Stimulated activated naive CD8-positive, alpha-beta T cell treated with anti-CD3 and anti-CD28 coated beads, Interleukin-15, amount 100 ng/mL, for 72 hours (primary cell): ENCODE results near the gene EIF1.
A peak's percentile ranks its signal among the peaks of the same experiment; 100 is the strongest.

Source experiments
- ATAC-seq: fragments of 150-1000 bp; cut with Tn5 transposase; 2 replicates; pipeline ENCODE4 v1.10.0; 2021; ENCODE audit warnings: mild to moderate bottlenecking, moderate library complexity
- DNase-seq, 2 donors: peaks; one replicate each; pipeline ENCODE4 v3.0.0; 2021 to 2022
- H3K27ac Mint-ChIP-seq, 2 donors: one replicate each; pipeline ENCODE4 v1.8.0; 2022; ENCODE audit warnings: mild to moderate bottlenecking in 2 of 2, mixed read lengths in 2 of 2, moderate library complexity in 2 of 2
- H3K27me3 Mint-ChIP-seq: one replicate; pipeline ENCODE4 v1.8.0; 2022; ENCODE audit warnings: mixed read lengths
- H3K4me1 Mint-ChIP-seq: one replicate; pipeline ENCODE4 v1.8.0; 2022; ENCODE audit warnings: mild to moderate bottlenecking, mixed read lengths
- H3K4me3 Mint-ChIP-seq, 2 donors: one replicate each; pipeline ENCODE4 v1.8.0; 2022; ENCODE audit warnings: mild to moderate bottlenecking in 2 of 2, mixed read lengths in 2 of 2, moderate library complexity in 1 of 2
- H3K9me3 Mint-ChIP-seq, 2 donors: one replicate each; pipeline ENCODE4 v1.8.0; 2022; ENCODE audit warnings: mixed read lengths in 2 of 2

EIF1 gene

GRCh38 chr17:41702712-41703111, 14.0 kb downstream of the EIF1 start:
- no peak overlapping the region for H3K4me3 Mint-ChIP-seq
- no peak for DNase-seq
- peaks cover 10% of the 10 kb centered on the region for H3K27me3 Mint-ChIP-seq
- no peaks in the 10 kb centered on the region for H3K4me1 Mint-ChIP-seq
- ATAC-seq: no peak
- no peaks in the 10 kb centered on the region for H3K9me3 Mint-ChIP-seq
- H3K27ac Mint-ChIP-seq: no peak overlapping the region

GRCh38 chr17:41705271-41705991, 16.7 kb downstream of the EIF1 start:
- no peak for ATAC-seq
- Mint-ChIP-seq H3K27ac (peak overlapping the region in 1 of 2 donors; percentile 49), H3K9me3 (no peaks in the 10 kb centered on the region), H3K27me3 (peaks cover 16% of the 10 kb centered on the region), H3K4me3 (no peak overlapping the region), H3K4me1 (peaks cover 2% of the 10 kb centered on the region)
- no peak for DNase-seq

GRCh38 chr17:41707803-41708669, 19.4 kb downstream of the EIF1 start:
- ATAC-seq (no peak), DNase-seq (no peak)
- peaks cover 8% of the 10 kb centered on the region for H3K4me1 Mint-ChIP-seq
- H3K9me3 Mint-ChIP-seq: no peaks in the 10 kb centered on the region
- no peak overlapping the region for H3K4me3 Mint-ChIP-seq
- no peak overlapping the region for H3K27ac Mint-ChIP-seq
- H3K27me3 Mint-ChIP-seq: peaks cover 16% of the 10 kb centered on the region

GRCh38 chr17:41710472-41711090, 21.9 kb downstream of the EIF1 start:
- Mint-ChIP-seq H3K27ac (no peak overlapping the region), H3K4me1 (peaks cover 8% of the 10 kb centered on the region)
- ATAC-seq: no peak

GRCh38 chr17:41711669-41712400, 23.1 kb downstream of the EIF1 start, which contains the start of gene GAST:
Gene GAST (plus strand): TSS chr17:41712331. CDS start chr17:41715437, 3,106 bp downstream.
- H3K9me3 Mint-ChIP-seq: no peaks in the 10 kb centered on the region
- no peak for ATAC-seq
- no peak for DNase-seq
- H3K4me3 Mint-ChIP-seq: no peak within 1 kb of the TSS
- H3K4me1 Mint-ChIP-seq: peaks cover 8% of the 10 kb centered on the region
- H3K27ac Mint-ChIP-seq: no peak within 1 kb of the TSS
- H3K27me3 Mint-ChIP-seq: peaks cover 14% of the 10 kb centered on the region

More at GRCh38 chr17:41710472-41711090, 21.9 kb downstream of the EIF1 start:
- Mint-ChIP-seq H3K27me3 (peaks cover 16% of the 10 kb centered on the region), H3K4me3 (no peak overlapping the region), H3K9me3 (no peaks in the 10 kb centered on the region)
- no peak for DNase-seq

DNA sequence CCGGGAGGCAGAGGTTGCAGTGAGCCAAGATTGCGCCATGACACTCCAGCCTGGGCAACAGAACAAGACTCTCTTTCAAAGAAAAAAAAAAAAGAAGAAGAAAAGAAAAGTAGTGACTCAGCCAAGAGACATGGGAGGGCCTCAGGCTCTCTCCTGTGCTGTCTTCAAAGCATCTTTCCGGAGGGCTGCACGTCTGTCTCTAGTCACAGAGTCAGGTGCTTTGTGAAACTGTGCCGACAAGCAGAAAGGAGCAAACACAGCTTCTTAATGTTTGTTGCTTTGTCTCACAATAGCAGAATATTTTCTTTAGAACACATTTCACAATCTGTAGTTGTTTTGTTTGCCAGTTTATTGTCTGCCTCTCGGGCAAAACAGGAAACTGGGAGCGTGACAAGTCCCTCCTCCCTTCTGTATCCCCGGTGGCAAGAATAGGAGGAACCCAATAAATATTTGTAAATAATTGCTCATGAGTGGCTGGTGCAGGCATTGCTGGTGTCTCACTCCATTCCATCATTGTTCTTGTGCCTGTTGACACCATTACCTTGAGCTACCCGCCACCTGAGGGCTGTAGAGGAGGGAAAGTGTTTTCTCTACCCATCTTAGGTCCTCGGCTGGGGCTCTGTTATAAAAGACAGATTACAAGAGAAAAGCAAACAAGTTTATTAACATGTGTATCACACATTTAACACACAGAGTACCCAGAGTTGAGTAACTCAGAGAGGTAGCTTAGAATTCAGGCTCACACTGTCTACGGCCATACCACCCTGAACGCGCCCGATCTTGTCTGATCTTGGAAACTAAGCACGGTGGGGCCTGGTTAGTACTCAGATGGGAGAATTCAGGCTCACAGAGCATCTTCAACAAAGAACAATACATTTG, 29.0 kb downstream of the EIF1 start:
- peak overlapping the region in 1 of 2 donors; percentile 33 for H3K4me3 Mint-ChIP-seq
- H3K9me3 Mint-ChIP-seq: no peaks in the 10 kb centered on the region
- no peak for ATAC-seq
- no peak for DNase-seq
- H3K4me1 Mint-ChIP-seq: peaks cover 10% of the 10 kb centered on the region
- H3K27me3 Mint-ChIP-seq: peaks cover 6% of the 10 kb centered on the region
- H3K27ac Mint-ChIP-seq: peak overlapping the region in 1 of 2 donors; percentile 22

GRCh38 chr17:41718287-41718645, 29.6 kb downstream of the EIF1 start:
- no peaks in the 10 kb centered on the region for H3K9me3 Mint-ChIP-seq
- H3K4me3 Mint-ChIP-seq: no peak overlapping the region
- ATAC-seq (no peak), DNase-seq (no peak)
- peaks cover 11% of the 10 kb centered on the region for H3K4me1 Mint-ChIP-seq
- peaks cover 11% of the 10 kb centered on the region for H3K27me3 Mint-ChIP-seq
- H3K27ac Mint-ChIP-seq: no peak overlapping the region

DNA sequence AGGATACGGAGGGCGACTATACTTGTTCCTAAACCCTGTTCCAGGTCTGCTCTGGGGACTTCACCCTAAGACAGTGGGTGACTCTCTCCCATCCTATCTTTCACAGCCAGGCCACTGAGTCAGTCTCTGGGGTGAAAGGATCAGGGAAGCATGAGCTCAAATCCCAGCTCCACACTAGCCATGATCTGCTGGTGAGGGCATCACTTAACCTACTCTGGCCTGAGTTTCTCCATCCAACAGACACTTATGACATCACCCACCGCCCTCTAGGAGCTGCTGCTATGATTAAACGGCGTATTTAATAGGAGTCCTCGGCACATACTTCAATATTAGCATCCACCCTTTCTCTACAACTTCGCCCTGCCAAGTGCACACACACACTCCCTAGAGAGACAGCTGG, 33.5 kb downstream of the EIF1 start:
- ATAC-seq (no peak), DNase-seq (no peak)
- peaks cover 29% of the 10 kb centered on the region for H3K27me3 Mint-ChIP-seq
- no peak overlapping the region for H3K4me3 Mint-ChIP-seq
- H3K27ac Mint-ChIP-seq: no peak overlapping the region
- H3K9me3 Mint-ChIP-seq: no peaks in the 10 kb centered on the region
- peaks cover 11% of the 10 kb centered on the region for H3K4me1 Mint-ChIP-seq

DNA sequence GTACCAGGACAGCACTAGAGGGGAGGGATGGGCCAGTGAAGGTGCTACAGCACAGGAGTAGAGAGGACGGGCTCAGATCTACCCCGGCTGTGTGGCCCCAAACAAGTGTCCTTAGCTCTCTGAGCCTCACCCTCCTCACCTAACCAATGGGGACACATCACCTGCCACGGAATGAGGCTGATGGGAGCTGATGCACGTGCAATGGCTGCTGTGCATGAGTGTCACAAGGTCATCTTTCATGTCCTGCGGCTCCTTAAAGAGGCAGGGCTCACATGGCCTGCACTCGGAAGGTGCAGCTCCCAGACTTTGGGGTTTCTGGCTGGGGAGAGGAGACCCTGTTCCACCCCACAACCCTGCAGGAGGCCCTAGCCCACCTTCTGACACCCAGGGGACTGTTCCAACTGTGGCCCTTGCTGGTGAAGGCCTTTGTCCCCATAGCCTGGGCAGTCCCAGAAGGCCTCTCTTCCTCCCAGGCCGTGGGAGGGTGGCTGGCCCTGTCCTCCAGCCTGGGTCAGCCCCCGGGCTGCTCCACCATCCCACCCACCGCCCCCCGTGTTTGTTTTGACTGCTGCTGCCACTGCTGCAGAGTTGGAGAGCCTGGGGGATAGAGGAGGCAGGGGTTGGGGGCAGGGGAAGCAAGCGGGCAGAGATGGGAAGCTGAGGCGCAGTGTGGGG, 35.3 kb downstream of the EIF1 start:
- DNase-seq (no peak), ATAC-seq (no peak)
- Mint-ChIP-seq H3K4me3 (no peak overlapping the region), H3K9me3 (no peaks in the 10 kb centered on the region), H3K4me1 (peaks cover 5% of the 10 kb centered on the region), H3K27me3 (peaks cover 43% of the 10 kb centered on the region), H3K27ac (no peak overlapping the region)

GRCh38 chr17:41724476-41725050, 35.9 kb downstream of the EIF1 start:
- Mint-ChIP-seq H3K4me1 (peaks cover 5% of the 10 kb centered on the region), H3K27me3 (peaks cover 43% of the 10 kb centered on the region), H3K27ac (peak overlapping the region in 1 of 2 donors; percentile 56)

GRCh38 chr17:41725134-41725533, 36.4 kb downstream of the EIF1 start:
- no peak overlapping the region for H3K4me3 Mint-ChIP-seq
- DNase-seq (no peak), ATAC-seq (no peak)
- no peaks in the 10 kb centered on the region for H3K9me3 Mint-ChIP-seq
- peaks cover 5% of the 10 kb centered on the region for H3K4me1 Mint-ChIP-seq
- H3K27ac Mint-ChIP-seq: peak overlapping the region in 1 of 2 donors; percentile 56
- H3K27me3 Mint-ChIP-seq: peaks cover 48% of the 10 kb centered on the region

More at GRCh38 chr17:41724476-41725050, 35.9 kb downstream of the EIF1 start:
- no peak for ATAC-seq
- Mint-ChIP-seq H3K4me3 (no peak overlapping the region), H3K9me3 (no peaks in the 10 kb centered on the region)
- no peak for DNase-seq

DNA sequence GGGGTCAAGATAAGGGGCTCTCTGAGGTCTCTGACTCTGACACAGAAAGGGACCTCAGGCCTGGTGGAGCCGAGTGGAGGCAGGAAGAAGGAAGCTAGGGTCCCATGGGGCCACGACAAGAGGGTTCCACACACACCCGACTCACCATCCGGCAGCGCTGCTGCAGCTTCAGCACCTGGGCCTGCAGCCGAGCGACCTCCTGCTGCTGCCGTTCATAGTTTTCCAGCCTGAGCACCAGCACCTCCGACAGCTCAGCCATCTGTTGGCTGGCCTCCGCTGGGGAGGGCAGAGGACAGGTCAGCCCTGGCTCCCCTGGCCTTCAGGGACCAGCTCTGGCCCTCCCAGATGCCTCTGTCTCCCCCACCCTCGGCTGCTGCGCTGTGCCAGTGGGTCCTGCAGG, 39.4 kb downstream of the EIF1 start:
- no peak overlapping the region for H3K27ac Mint-ChIP-seq
- H3K27me3 Mint-ChIP-seq: peaks cover 68% of the 10 kb centered on the region
- DNase-seq (no peak), ATAC-seq (no peak)
- no peak overlapping the region for H3K4me3 Mint-ChIP-seq
- no peaks in the 10 kb centered on the region for H3K4me1 Mint-ChIP-seq
- no peaks in the 10 kb centered on the region for H3K9me3 Mint-ChIP-seq

DNA sequence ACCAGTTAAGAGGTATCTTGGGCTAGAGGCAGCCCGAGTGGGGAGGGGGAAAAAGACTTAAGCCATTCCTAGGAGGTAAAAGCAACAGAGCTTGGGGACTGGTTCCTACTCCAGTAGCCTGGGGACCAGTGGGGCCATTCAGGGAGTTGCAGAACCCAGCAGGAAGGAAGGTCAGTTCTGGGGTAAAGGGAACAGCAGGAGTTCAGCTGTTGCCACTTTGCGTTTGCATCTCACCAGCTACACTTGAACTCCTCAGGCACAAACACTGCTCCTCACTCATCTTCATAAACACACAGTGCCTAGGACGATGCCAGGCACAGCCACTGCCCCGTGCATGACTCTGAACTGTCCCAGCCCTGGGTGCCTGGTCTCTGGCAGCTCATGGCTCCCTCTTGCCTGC, 41.8 kb downstream of the EIF1 start:
- Mint-ChIP-seq H3K4me3 (no peak overlapping the region), H3K4me1 (peaks cover 21% of the 10 kb centered on the region), H3K27me3 (peaks cover 75% of the 10 kb centered on the region), H3K27ac (no peak overlapping the region), H3K9me3 (no peaks in the 10 kb centered on the region)
- ATAC-seq (peak; percentile 27), DNase-seq (no peak)

DNA sequence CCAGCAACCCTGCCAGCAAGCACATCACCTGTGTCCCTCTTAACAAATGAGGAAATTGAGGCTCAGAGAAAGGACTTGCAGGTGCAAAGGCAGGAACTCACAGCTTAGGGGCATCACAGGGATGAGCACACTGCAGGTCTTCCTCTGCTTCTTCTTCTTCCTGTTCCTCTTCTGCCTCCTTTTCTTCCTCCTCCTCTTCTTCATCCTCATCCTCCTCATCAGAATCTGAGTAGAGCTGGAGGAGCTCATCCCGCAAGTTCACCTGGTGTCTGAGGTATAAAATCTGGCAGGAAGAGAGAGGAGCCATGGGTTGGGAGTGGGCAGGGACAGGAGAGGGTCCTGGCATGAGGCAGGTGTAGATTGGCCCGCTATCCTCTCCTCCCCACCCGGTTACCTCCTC, 43.2 kb downstream of the EIF1 start:
- DNase-seq (no peak), ATAC-seq (no peak)
- peaks cover 86% of the 10 kb centered on the region for H3K27me3 Mint-ChIP-seq
- H3K4me3 Mint-ChIP-seq: no peak overlapping the region
- peaks cover 21% of the 10 kb centered on the region for H3K4me1 Mint-ChIP-seq
- H3K9me3 Mint-ChIP-seq: no peaks in the 10 kb centered on the region
- no peak overlapping the region for H3K27ac Mint-ChIP-seq
